Hepatocyte (in vitro differentiated cells): Measurements from ENCODE around the gene RAB3A. TPM values are rescaled to one million over a fixed set of nuclear protein-coding genes. Genes with fewer than 3 reads are reported as not detected.
"Not testable (repeated sequence)": the region's sequence is repeated elsewhere in the genome, so short reads cannot be mapped to it uniquely, and the experiment has no call there.

ENCODE experiments used
- DNase-seq: peaks from one replicate; pipeline ENCODE4 v3.0.0-alpha.2; 2016; ENCODE audit warnings: low spot score
- H2AFZ ChIP-seq: fragments of 200-600 bp; sonication (generic); 2 replicates; pipeline ENCODE4 v1.6.0; 2016; ENCODE audit warnings: antibody characterized with exemption, mild to moderate bottlenecking
- H3K27ac ChIP-seq: fragments of 200-600 bp; sonication (generic); 2 replicates; pipeline ENCODE4 v1.5.1; 2016; ENCODE audit warnings: mild to moderate bottlenecking
- H3K27me3 ChIP-seq: fragments of 200-600 bp; sonication (generic); 2 replicates; pipeline ENCODE4 v1.6.1; 2016
- H3K36me3 ChIP-seq: fragments of 200-600 bp; sonication (generic); replicated peaks from 2 replicates; pipeline ENCODE4 v1.5.1; 2016; ENCODE audit warnings: low read depth; ENCODE audit not compliant: insufficient read depth
- H3K4me1 ChIP-seq: fragments of 200-600 bp; sonication (generic); 2 replicates; pipeline ENCODE4 v1.5.1; 2016; ENCODE audit warnings: mild to moderate bottlenecking, moderate library complexity; ENCODE audit not compliant: insufficient read depth
- H3K4me2 ChIP-seq: fragments of 200-600 bp; sonication (generic); 2 replicates; pipeline ENCODE4 v1.6.0; 2016
- H3K4me3 ChIP-seq: fragments of 200-600 bp; sonication (generic); 2 replicates; pipeline ENCODE4 v1.5.1; 2016; ENCODE audit warnings: mild to moderate bottlenecking
- H3K79me2 ChIP-seq: fragments of 200-600 bp; sonication (generic); 2 replicates; pipeline ENCODE4 v1.6.0; 2017; ENCODE audit warnings: mild to moderate bottlenecking
- H3K9me2 ChIP-seq: fragments of 200-600 bp; sonication (generic); replicated peaks from 2 replicates; pipeline ENCODE4 v1.6.0; 2017; ENCODE audit warnings: mild to moderate bottlenecking; ENCODE audit not compliant: insufficient read depth
- H3K9me3 ChIP-seq: fragments of 200-600 bp; sonication (generic); 2 replicates; pipeline ENCODE4 v1.5.1; 2016; ENCODE audit warnings: low read depth, mild to moderate bottlenecking
- H4K20me1 ChIP-seq: fragments of 200-600 bp; sonication (generic); 2 replicates; pipeline ENCODE4 v1.6.0; 2016; ENCODE audit warnings: mild to moderate bottlenecking; ENCODE audit not compliant: insufficient read depth, poor library complexity, severe bottlenecking
- CTCF ChIP-seq: fragments of 200-600 bp; sonication (generic); IDR thresholded peaks from 2 replicates; pipeline ENCODE4 v1.5.1; 2016; ENCODE audit warnings: antibody characterized with exemption, mild to moderate bottlenecking; ENCODE audit not compliant: poor library complexity
- EZH2 ChIP-seq: fragments of 200-600 bp; sonication (generic); IDR thresholded peaks from 2 replicates; pipeline ENCODE4 v1.6.1; 2016; ENCODE audit warnings: antibody characterized with exemption, mild to moderate bottlenecking, borderline replicate concordance
- EZH2phosphoT487 ChIP-seq: fragments of 200-600 bp; sonication (generic); IDR thresholded peaks from one replicate; pipeline ENCODE4 v1.6.1; 2018; ENCODE audit warnings: antibody characterized with exemption, mild to moderate bottlenecking, low read depth, moderate library complexity; ENCODE audit not compliant: unreplicated experiment, severe bottlenecking
- WGBS: methylation state at CpG from one replicate; pipeline ENCODE4 v1.1.6; 2016; ENCODE audit warnings: low lambda C conversion rate; ENCODE audit errors: missing lambda C conversion rate; 5-methylcytosine and 5-hydroxymethylcytosine counted together
- polyA plus RNA-seq: library from polyadenylated mRNA; unstranded; fragments of >200 nt; fragmentation: Nextera tagmentation; extraction: Ambion mirVana; gene quantifications from 2 replicates; pipeline ENCODE4 v1.2.1, GENCODE V29; 2016
- total RNA-seq: library from RNA; depleted of rRNA; stranded (reverse); fragments of >200 nt; gene quantifications from 2 replicates; pipeline ENCODE4 v1.2.3, GENCODE V29; 2014

RAB3A gene
- total and polyA plus RNA-seq, 2 experiments from 2014 or later: 2.2 to 2.6 TPM

- Histone ChIP-seq H3K4me3 (no peak overlapping the region), H4K20me1 (peaks cover 8% of the 10 kb centered on the region), H3K4me1 (peaks cover 15% of the 10 kb centered on the region), H3K27me3 (no peaks in the 10 kb centered on the region), H3K79me2 (peaks cover 32% of the 10 kb centered on the region), H3K9me3 (no peaks in the 10 kb centered on the region), H2AFZ (no peak overlapping the region), H3K4me2 (no peak overlapping the region), H3K9me2 (no peaks in the 10 kb centered on the region), H3K36me3 (no peaks in the 10 kb centered on the region), H3K27ac (no peak overlapping the region)
- no peak for DNase-seq
- 93% methylated on average over 10 of the region's 10 CpGs for WGBS
- TF ChIP-seq CTCF: no peak
These were observed 44.0 kb downstream of the RAB3A start for GRCh38 chr19:18159810-18160209.

GRCh38 chr19:18159059-18159616, 44.7 kb downstream of the RAB3A start:
- not testable (repeated sequence) for H3K9me2 ChIP-seq, H3K27me3 ChIP-seq, H3K4me3 ChIP-seq, H3K9me3 ChIP-seq, H2AFZ ChIP-seq, H3K4me2 ChIP-seq, H3K36me3 ChIP-seq, DNase-seq, H4K20me1 ChIP-seq, H3K27ac ChIP-seq
- peaks cover 37% of the 10 kb centered on the region for H3K79me2 ChIP-seq
- 90% methylated on average over 6 of the region's 6 CpGs for WGBS
- H3K4me1 ChIP-seq: peaks cover 20% of the 10 kb centered on the region

- H3K4me1 ChIP-seq: peaks cover 20% of the 10 kb centered on the region
These were observed 45.4 kb downstream of the RAB3A start for GRCh38 chr19:18158467-18158866.

GRCh38 chr19:18157465-18158063, 46.3 kb downstream of the RAB3A start:
- H3K4me2 ChIP-seq: peak overlapping the region; percentile 50
- H3K27ac ChIP-seq: peak overlapping the region; percentile 71
- WGBS: 74% methylated on average over 18 of the region's 18 CpGs
- no peak overlapping the region for H2AFZ ChIP-seq
- DNase-seq: peak; percentile 13
- H3K4me1 ChIP-seq: peaks cover 20% of the 10 kb centered on the region
- H3K9me3 ChIP-seq: no peaks in the 10 kb centered on the region
- no peak overlapping the region for H3K4me3 ChIP-seq
- no peaks in the 10 kb centered on the region for H3K9me2 ChIP-seq
- peaks cover 47% of the 10 kb centered on the region for H3K79me2 ChIP-seq
- H3K27me3 ChIP-seq: no peaks in the 10 kb centered on the region
- TF ChIP-seq EZH2phosphoT487 (no peak), CTCF (no peak), EZH2 (no peak)
- peaks cover 8% of the 10 kb centered on the region for H4K20me1 ChIP-seq
- no peaks in the 10 kb centered on the region for H3K36me3 ChIP-seq

More at GRCh38 chr19:18158467-18158866, 45.4 kb downstream of the RAB3A start:
- Histone ChIP-seq H3K27ac (no peak overlapping the region), H3K36me3 (no peaks in the 10 kb centered on the region), H2AFZ (no peak overlapping the region), H4K20me1 (peaks cover 8% of the 10 kb centered on the region), H3K9me2 (no peaks in the 10 kb centered on the region), H3K27me3 (no peaks in the 10 kb centered on the region), H3K9me3 (no peaks in the 10 kb centered on the region), H3K79me2 (peaks cover 44% of the 10 kb centered on the region), H3K4me3 (no peak overlapping the region), H3K4me2 (no peak overlapping the region)
- DNase-seq: no peak
- TF ChIP-seq EZH2: no peak
- no peak for TF ChIP-seq CTCF
- TF ChIP-seq EZH2phosphoT487: no peak
- WGBS: 94% methylated on average over 4 of the region's 4 CpGs
